H9 (cell line): ENCODE measurements around the gene HMGCL. TPM values are rescaled to one million over a fixed set of nuclear protein-coding genes. Genes with fewer than 3 reads are reported as not detected.

ENCODE experiments used
- DNase-seq: peaks from one replicate; pipeline ENCODE4 v3.0.0-alpha.2; 2017
- H2AFZ ChIP-seq: one replicate; pipeline ENCODE4 v1.6.1; 2013; ENCODE audit warnings: mild to moderate bottlenecking, low read length, control low read depth, moderate library complexity
- H2AK5ac ChIP-seq: 2 replicates; pipeline ENCODE4 v1.6.1; 2013; ENCODE audit warnings: low read length, control low read depth, mixed read lengths; ENCODE audit not compliant: insufficient read length
- H2BK120ac ChIP-seq: one replicate; pipeline ENCODE4 v1.6.1; 2013; ENCODE audit warnings: low read depth, mild to moderate bottlenecking, low read length, control low read depth, inconsistent platforms; ENCODE audit not compliant: poor library complexity, severe bottlenecking
- H2BK12ac ChIP-seq: 2 replicates; pipeline ENCODE4 v1.6.1; 2013; ENCODE audit warnings: low read length, control low read depth, mixed read lengths, low read depth; ENCODE audit not compliant: insufficient read length
- H2BK15ac ChIP-seq: 2 replicates; pipeline ENCODE4 v1.6.1; 2013; ENCODE audit warnings: low read depth, low read length, control low read depth
- H2BK20ac ChIP-seq: one replicate; pipeline ENCODE4 v1.6.1; 2013; ENCODE audit warnings: low read depth, mild to moderate bottlenecking, low read length, control low read depth, inconsistent platforms; ENCODE audit not compliant: poor library complexity, severe bottlenecking
- H2BK5ac ChIP-seq: 2 replicates; pipeline ENCODE4 v1.6.1; 2013; ENCODE audit warnings: low read length, control low read depth, mixed read lengths; ENCODE audit not compliant: insufficient read length
- H3K14ac ChIP-seq: 2 replicates; pipeline ENCODE4 v1.6.1; 2013; ENCODE audit warnings: low read length, control low read depth; ENCODE audit not compliant: insufficient read depth
- H3K18ac ChIP-seq: 2 replicates; pipeline ENCODE4 v1.6.1; 2013; ENCODE audit warnings: low read depth, mild to moderate bottlenecking, mixed read lengths, low read length, control low read depth; ENCODE audit not compliant: insufficient read length
- H3K23ac ChIP-seq: 2 replicates; pipeline ENCODE4 v1.6.1; 2013; ENCODE audit warnings: low read length, control low read depth, mixed read lengths, low read depth; ENCODE audit not compliant: insufficient read length
- H3K23me2 ChIP-seq: 2 replicates; pipeline ENCODE4 v1.6.1; 2013; ENCODE audit warnings: low read depth, mild to moderate bottlenecking, mixed read lengths, low read length, control low read depth; ENCODE audit not compliant: insufficient read length, poor library complexity, severe bottlenecking
- H3K27ac ChIP-seq: 2 replicates; pipeline ENCODE4 v1.5.1; 2013; ENCODE audit warnings: low read length, control low read depth, mixed read lengths, low read depth; ENCODE audit not compliant: insufficient read length
- H3K27me3 ChIP-seq: 2 replicates; pipeline ENCODE4 v1.6.1; 2013; ENCODE audit warnings: low read length, control low read depth, inconsistent platforms; ENCODE audit not compliant: insufficient read depth
- H3K4ac ChIP-seq: 2 replicates; pipeline ENCODE4 v1.6.1; 2013; ENCODE audit warnings: low read depth, mild to moderate bottlenecking, control low read depth, inconsistent platforms, low read length, moderate library complexity
- H3K4me1 ChIP-seq: 2 replicates; pipeline ENCODE4 v1.6.1; 2013; ENCODE audit warnings: low read length, control low read depth, inconsistent platforms; ENCODE audit not compliant: insufficient read depth
- H3K4me2 ChIP-seq: 2 replicates; pipeline ENCODE4 v1.6.1; 2013; ENCODE audit warnings: low read length, control low read depth, mixed read lengths; ENCODE audit not compliant: insufficient read length, insufficient read depth
- H3K56ac ChIP-seq: 2 replicates; pipeline ENCODE4 v1.6.1; 2013; ENCODE audit warnings: low read depth, mild to moderate bottlenecking, mixed read lengths, low read length, control low read depth; ENCODE audit not compliant: insufficient read length
- H3K79me1 ChIP-seq: 2 replicates; pipeline ENCODE4 v1.6.1; 2013; ENCODE audit warnings: low read depth, mild to moderate bottlenecking, moderate library complexity, low read length, control low read depth, inconsistent platforms; ENCODE audit not compliant: insufficient read depth, poor library complexity, severe bottlenecking
- H3K79me2 ChIP-seq: 2 replicates; pipeline ENCODE4 v1.6.1; 2013; ENCODE audit warnings: low read length, control low read depth, inconsistent platforms; ENCODE audit not compliant: insufficient read depth
- H3K9ac ChIP-seq: 2 replicates; pipeline ENCODE4 v1.6.1; 2013; ENCODE audit warnings: low read length, control low read depth, mixed read lengths; ENCODE audit not compliant: insufficient read length; ENCODE audit errors: extremely low read depth
- H3K9me3 ChIP-seq: one replicate; pipeline ENCODE4 v1.6.1; 2013; ENCODE audit warnings: low read depth, low read length, inconsistent platforms; ENCODE audit not compliant: control insufficient read depth
- H3T11ph ChIP-seq: one replicate; pipeline ENCODE4 v1.6.1; 2013; ENCODE audit warnings: mild to moderate bottlenecking, low read length, control low read depth, inconsistent platforms
- H4K20me1 ChIP-seq: one replicate; pipeline ENCODE4 v1.6.1; 2013; ENCODE audit not compliant: control insufficient read depth, insufficient read length, insufficient read depth
- H4K5ac ChIP-seq: 2 replicates; pipeline ENCODE4 v1.6.1; 2013; ENCODE audit warnings: low read depth, mild to moderate bottlenecking, mixed read lengths, low read length, control low read depth; ENCODE audit not compliant: insufficient read length
- H4K8ac ChIP-seq: replicated peaks from 2 replicates; pipeline ENCODE4 v1.6.1; 2013; ENCODE audit warnings: low read length, control low read depth, mixed read lengths, low read depth; ENCODE audit not compliant: insufficient read length
- H4K91ac ChIP-seq: 2 replicates; pipeline ENCODE4 v1.6.1; 2013; ENCODE audit warnings: low read depth, mild to moderate bottlenecking, moderate library complexity, mixed read lengths, low read length, control low read depth; ENCODE audit not compliant: insufficient read length
- H3K27ac Mint-ChIP-seq, 3 experiments: 2 replicates in 2 of 3; 3 replicates in 1 of 3; pipeline ENCODE4 v1.8.0; 2020 to 2021; ENCODE audit warnings: mixed read lengths in 3 of 3, mild to moderate bottlenecking in 1 of 3, moderate library complexity in 1 of 3
- H3K27me3 Mint-ChIP-seq: 2 replicates; pipeline ENCODE4 v1.8.0; 2021; ENCODE audit warnings: low read depth, mild to moderate bottlenecking, moderate library complexity, mixed read lengths
- H3K36me3 Mint-ChIP-seq, 3 experiments: 2 replicates in 2 of 3; 3 replicates in 1 of 3; pipeline ENCODE4 v1.8.0; 2020 to 2021; ENCODE audit warnings: low read depth in 3 of 3, mixed read lengths in 3 of 3; ENCODE audit not compliant: insufficient read depth in 1 of 3
- H3K4me1 Mint-ChIP-seq, 2 experiments: 2 replicates each; pipeline ENCODE4 v1.8.0; 2020; ENCODE audit warnings: mixed read lengths in 2 of 2
- H3K4me3 Mint-ChIP-seq, 2 experiments: 2 replicates in 1 of 2; 3 replicates in 1 of 2; pipeline ENCODE4 v1.8.0; 2020 to 2021; ENCODE audit warnings: mild to moderate bottlenecking in 2 of 2, mixed read lengths in 2 of 2, moderate library complexity in 1 of 2
- H3K9me3 Mint-ChIP-seq, 2 experiments: 2 replicates in 1 of 2; 3 replicates in 1 of 2; pipeline ENCODE4 v1.8.0; 2020; ENCODE audit warnings: mild to moderate bottlenecking in 2 of 2, mixed read lengths in 2 of 2, moderate library complexity in 1 of 2
- CTCF ChIP-seq: fragments of 200-600 bp; sonication (generic); conservative IDR thresholded peaks from 3 replicates; pipeline ENCODE4 v1.8.0; 2021; ENCODE audit warnings: antibody characterized with exemption, mild to moderate bottlenecking
- WGBS: extraction: QIAGEN DNeasy Blood & Tissue Kit; methylation state at CpG from one replicate; pipeline ENCODE4 v1.1.7; 2013; ENCODE audit warnings: missing lambda C conversion rate, low lambda C conversion rate, mixed read lengths; ENCODE audit not compliant: insufficient read length; ENCODE audit errors: extremely low coverage; 5-methylcytosine and 5-hydroxymethylcytosine counted together
- total RNA-seq: library from RNA; stranded (reverse); gene quantifications from 2 replicates; pipeline ENCODE4 v1.2.1, GENCODE V29; 2021

The HMGCL gene
- total RNA-seq, 1 experiment from 2014 or later: 15.9 TPM

- H3K4me1 ChIP-seq: no peaks in the 10 kb centered on the region
- no peak overlapping the region for H2BK12ac ChIP-seq
- Mint-ChIP-seq H3K4me1 (peaks cover 5 to 14% of the 10 kb centered on the region in 2 experiments), H3K27me3 (peaks cover 30% of the 10 kb centered on the region), H3K4me3 (no peak overlapping the region), H3K36me3 (peaks cover 0 to 9% (median 4%) of the 10 kb centered on the region in 3 experiments; a peak in 3 of 7 replicates), H3K27ac (no peak overlapping the region), H3K9me3 (peaks cover 0 to 3% of the 10 kb centered on the region in 2 experiments; a peak in 1 of 5 replicates)
- H4K8ac ChIP-seq: no peak overlapping the region
- H3K14ac ChIP-seq: no peak overlapping the region
- no peak overlapping the region for H3K9ac ChIP-seq
- H3K23ac ChIP-seq: no peak overlapping the region
- TF ChIP-seq CTCF: no peak
- DNase-seq: no peak
- H3T11ph ChIP-seq: no peak overlapping the region
- peaks cover 3% of the 10 kb centered on the region; the same call in 1 of the 2 replicates for H3K27me3 ChIP-seq
- WGBS: no CpG with 5 or more reads among the region's 13 CpGs
- H3K79me2 ChIP-seq: no peaks in the 10 kb centered on the region
- no peak overlapping the region for H2BK120ac ChIP-seq
- no peak overlapping the region for H3K4ac ChIP-seq
- no peak overlapping the region for H2AK5ac ChIP-seq
- H3K79me1 ChIP-seq: no peaks in the 10 kb centered on the region
- H2BK5ac ChIP-seq: no peak overlapping the region
- H4K91ac ChIP-seq: no peak overlapping the region
- H3K9me3 ChIP-seq: no peaks in the 10 kb centered on the region
- H2BK15ac ChIP-seq: no peak overlapping the region
- no peak overlapping the region for H3K56ac ChIP-seq
- peaks cover 6% of the 10 kb centered on the region for H3K23me2 ChIP-seq
- no peak overlapping the region for H3K18ac ChIP-seq
- H2BK20ac ChIP-seq: no peak overlapping the region
- no peak overlapping the region for H4K5ac ChIP-seq
- H3K4me2 ChIP-seq: no peak overlapping the region
- no peak overlapping the region for H3K27ac ChIP-seq
- H2AFZ ChIP-seq: no peak overlapping the region
- H4K20me1 ChIP-seq: no peaks in the 10 kb centered on the region
Measured at GRCh38 chr1:23864801-23865542, 39.7 kb upstream of the HMGCL start.
